ENCODE data around the gene PARVG. TPM values are rescaled to one million over a fixed set of nuclear protein-coding genes. Genes with fewer than 3 reads are reported as not detected.

PARVG gene
- total and polyA plus RNA-seq, 2 of the 13 experiments (the other 11 are each of a cell fraction or from before 2014, with no cell fraction given), result not detected

GRCh38 chr22:44225091-44225689 lies 44.5 kb downstream of the PARVG start (continued):
- TF ChIP-seq ZNF619 (CRISPR knock-in tag; IDR thresholded peaks at IDR 0.05), result no peak
- no peak for TF ChIP-seq TFDP2 (CRISPR knock-in tag; IDR thresholded peaks at IDR 0.05)

GRCh38 chr22:44225812-44226211 lies 45.1 kb downstream of the PARVG start:
- Histone ChIP-seq H4K20me1 (ENCODE audit: insufficient read depth, low read length) (no peaks in the 10 kb centered on the region), H3K36me3 (replicated peaks in 1 of 2; ENCODE audit: control insufficient read depth in 1 of 2, insufficient read depth in 2 of 2, low read length in 2 of 2) (no peaks in the 10 kb centered on the region), H3K4me1 (ENCODE audit: insufficient read depth, low read length) (no peaks in the 10 kb centered on the region), H3K9me3 (ENCODE audit: low read length) (peaks cover 7% of the 10 kb centered on the region; the same call in 1 of the 2 replicates), H3K4me3 (replicated peaks in 1 of 3; ENCODE audit: insufficient read depth in 1 of 3, low read depth in 2 of 3, low read length in 3 of 3) (no peak overlapping the region), H3K4me2 (ENCODE audit: low read depth, low read length) (no peak overlapping the region), H3K79me2 (ENCODE audit: insufficient read depth, low read length) (no peaks in the 10 kb centered on the region), H3K27me3 (ENCODE audit: control insufficient read depth in 1 of 2, insufficient read depth in 2 of 2, low read length in 2 of 2) (no peaks in the 10 kb centered on the region; a peak in 1 of 5 replicates), H2AFZ (ENCODE audit: low read length) (no peak overlapping the region), H3K27ac (ENCODE audit: extremely low read length, insufficient read depth, low read length) (no peak overlapping the region), H3K9ac (ENCODE audit: insufficient read depth, low read depth, low read length) (no peak overlapping the region)
- no peak for FAIRE-seq
- WGBS (ENCODE audit: low lambda C conversion rate), result 18% methylated on average over 8 of the region's 8 CpGs
- BruUV-seq (replicated peaks), result no TSS peak
- in situ Hi-C loops (cut with HindIII; ENCODE audit: extremely low pct_ligation_motif_present, low pct_unique_long_range_greater_than_20kb) (no loop called here), intact Hi-C loops (cut with micrococcal nuclease; ENCODE audit: unreplicated experiment) (no loop called here)
- ChIA-PET POLR2A (no interaction called here), CTCF (ENCODE audit: low intra/inter-chr PET ratio, low total read pairs) (no interaction called here)
- no peak for ATAC-seq
- no peak for DNase-seq (ENCODE audit: low spot score)
- TF ChIP-seq POLR2G (IDR thresholded peaks at IDR 0.05; ENCODE audit: low read depth, low read length) (no peak), ZNF501 (CRISPR knock-in tag; IDR thresholded peaks at IDR 0.05) (no peak), GLMP (CRISPR knock-in tag; IDR thresholded peaks at IDR 0.05; ENCODE audit: borderline replicate concordance) (no peak), MIER2 (CRISPR knock-in tag; IDR thresholded peaks at IDR 0.05) (no peak), ZNF24 (IDR thresholded peaks at IDR 0.05) (no peak), ZNF781 (CRISPR knock-in tag; IDR thresholded peaks at IDR 0.05; ENCODE audit: borderline replicate concordance, not compliant biosample characterization) (no peak), USF2 (IDR thresholded peaks at IDR 0.05; ENCODE audit: low read depth, low read length) (no peak), USF2 (CRISPR knock-in tag; IDR thresholded peaks at IDR 0.05; ENCODE audit: borderline replicate concordance) (no peak), MIXL1 (CRISPR knock-in tag; IDR thresholded peaks at IDR 0.05) (no peak), NFIC (IDR thresholded peaks at IDR 0.05; ENCODE audit: low read length) (no peak), HNRNPK (IDR thresholded peaks at IDR 0.05; ENCODE audit: low read depth, low read length, poor library complexity, severe bottlenecking) (no peak), MXD1 (CRISPR knock-in tag; IDR thresholded peaks at IDR 0.05) (no peak), E2F2 (CRISPR knock-in tag; IDR thresholded peaks at IDR 0.05; ENCODE audit: borderline replicate concordance) (no peak), TSC22D2 (CRISPR knock-in tag; IDR thresholded peaks at IDR 0.05; ENCODE audit: borderline replicate concordance) (no peak)
